ENCODE data around the gene CFAP74. TPM values are rescaled to one million over a fixed set of nuclear protein-coding genes. Genes with fewer than 3 reads are reported as not detected.

Gene CFAP74
- total RNA-seq, 1 experiment from 2014 or later: not detected

GRCh38 chr1:1978108-1978507 is 25.5 kb downstream of the CFAP74 start:
- Histone ChIP-seq H3K27ac (ENCODE audit: low read depth, low read length, poor library complexity, severe bottlenecking) (no peak overlapping the region), H3K27me3 (replicated peaks; ENCODE audit: insufficient read depth, low read depth, low read length, poor library complexity) (peaks cover 3% of the 10 kb centered on the region), H3K4me3 (ENCODE audit: low read depth, low read length, poor library complexity, severe bottlenecking) (no peak overlapping the region), H3K9me3 (ENCODE audit: low read depth, low read length, poor library complexity, severe bottlenecking) (no peaks in the 10 kb centered on the region), H3K36me3 (ENCODE audit: insufficient read depth, low read length, poor library complexity, severe bottlenecking) (no peaks in the 10 kb centered on the region), H3K4me1 (ENCODE audit: insufficient read depth, low read length, poor library complexity, severe bottlenecking) (no peaks in the 10 kb centered on the region)
- TF ChIP-seq CTCF (conservative IDR thresholded peaks at IDR 0.05; ENCODE audit: low read depth, low read length): no peak
- TF ChIP-seq EZH2 (IDR thresholded peaks at IDR 0.05; ENCODE audit: borderline replicate concordance, low read depth, low read length, poor library complexity, severe bottlenecking): no peak
- ChIA-PET CTCF (interaction anchor here (0.7 kb wide), 1 partner anchor 171 kb away, joined by 3 read pairs; no protein-coding TSS in a partner anchor), POLR2A (ENCODE audit: low non-redundant PET) (no interaction called here)
- BruUV-seq (replicated peaks): no TSS peak
- intact Hi-C loops (cut with micrococcal nuclease; ENCODE audit: unreplicated experiment): no loop called here
- no peak for DNase-seq (ENCODE audit: low spot score)

- Histone ChIP-seq H3K4me3 (ENCODE audit: low read depth, low read length, poor library complexity, severe bottlenecking) (no peak overlapping the region), H3K9me3 (ENCODE audit: low read depth, low read length, poor library complexity, severe bottlenecking) (no peaks in the 10 kb centered on the region), H3K4me1 (ENCODE audit: insufficient read depth, low read length, poor library complexity, severe bottlenecking) (no peaks in the 10 kb centered on the region), H3K27me3 (replicated peaks; ENCODE audit: insufficient read depth, low read depth, low read length, poor library complexity) (peaks cover 3% of the 10 kb centered on the region), H3K36me3 (ENCODE audit: insufficient read depth, low read length, poor library complexity, severe bottlenecking) (no peaks in the 10 kb centered on the region), H3K27ac (ENCODE audit: low read depth, low read length, poor library complexity, severe bottlenecking) (no peak overlapping the region)
- ChIA-PET CTCF (no interaction called here), POLR2A (ENCODE audit: low non-redundant PET) (no interaction called here)
- DNase-seq (ENCODE audit: low spot score): no peak
- no TSS peak for BruUV-seq (replicated peaks)
- intact Hi-C loops (cut with micrococcal nuclease; ENCODE audit: unreplicated experiment): no loop called here
- TF ChIP-seq EZH2 (IDR thresholded peaks at IDR 0.05; ENCODE audit: borderline replicate concordance, low read depth, low read length, poor library complexity, severe bottlenecking) (no peak), CTCF (conservative IDR thresholded peaks at IDR 0.05; ENCODE audit: low read depth, low read length) (no peak)
These were observed 27.6 kb downstream of the CFAP74 start for GRCh38 chr1:1976031-1976430.

GRCh38 chr1:1975535-1975934 is 28.1 kb downstream of the CFAP74 start:
- Histone ChIP-seq H3K4me1 (ENCODE audit: insufficient read depth, low read length, poor library complexity, severe bottlenecking) (no peaks in the 10 kb centered on the region), H3K27ac (ENCODE audit: low read depth, low read length, poor library complexity, severe bottlenecking) (no peak overlapping the region), H3K27me3 (replicated peaks; ENCODE audit: insufficient read depth, low read depth, low read length, poor library complexity) (peaks cover 3% of the 10 kb centered on the region), H3K36me3 (ENCODE audit: insufficient read depth, low read length, poor library complexity, severe bottlenecking) (no peaks in the 10 kb centered on the region), H3K9me3 (ENCODE audit: low read depth, low read length, poor library complexity, severe bottlenecking) (no peaks in the 10 kb centered on the region), H3K4me3 (ENCODE audit: low read depth, low read length, poor library complexity, severe bottlenecking) (no peak overlapping the region)
- no peak for DNase-seq (ENCODE audit: low spot score)
- POLR2A ChIA-PET (ENCODE audit: low non-redundant PET): no interaction called here
- no TSS peak for BruUV-seq (replicated peaks)
- intact Hi-C loops (cut with micrococcal nuclease; ENCODE audit: unreplicated experiment): no loop called here
- no peak for TF ChIP-seq EZH2 (IDR thresholded peaks at IDR 0.05; ENCODE audit: borderline replicate concordance, low read depth, low read length, poor library complexity, severe bottlenecking)
- no peak for TF ChIP-seq CTCF (conservative IDR thresholded peaks at IDR 0.05; ENCODE audit: low read depth, low read length)
- CTCF ChIA-PET: interaction anchor here (0.7 kb wide), 1 partner anchor 46 kb away, joined by 3 read pairs; no protein-coding TSS in a partner anchor
